NCI-H460 (cell line): ENCODE results near the gene RAX2. TPM values are rescaled to one million over a fixed set of nuclear protein-coding genes. Genes with fewer than 3 reads are reported as not detected.
A peak's percentile ranks its signal among the peaks of the same experiment; 100 is the strongest.
"Not testable (repeated sequence)": the region's sequence is repeated elsewhere in the genome, so short reads cannot be mapped to it uniquely, and the experiment has no call there.

Experiments used
- DNase-seq: peaks from one replicate; pipeline ENCODE4 v3.0.0-alpha.2; 2016; ENCODE audit warnings: low read depth; ENCODE audit errors: extremely low read depth
- total RNA-seq: library from RNA; depleted of rRNA; stranded (reverse); fragments of >200 nt; shearing (Covaris generic); gene quantifications from 2 replicates; pipeline ENCODE4 v1.2.3, GENCODE V29; 2014

Gene RAX2
- total RNA-seq, 1 experiment from 2014 or later = not detected

DNA sequence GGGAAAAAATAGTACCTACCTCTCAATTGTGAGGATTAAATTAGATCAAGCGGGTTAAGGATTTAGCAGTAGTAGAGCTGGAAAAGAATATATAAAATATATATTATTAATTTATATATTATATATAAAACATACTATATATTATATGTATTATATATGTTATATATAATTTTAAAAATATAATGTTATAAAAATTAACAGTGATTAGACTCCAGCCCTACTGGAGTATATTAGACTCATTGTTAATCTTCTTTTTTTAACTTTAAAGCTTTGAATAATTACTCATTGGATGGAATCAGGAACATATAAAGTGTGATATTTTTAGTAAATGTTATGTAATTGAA lies 9.9 kb downstream of the RAX2 start:
- DNase-seq = no peak

DNA sequence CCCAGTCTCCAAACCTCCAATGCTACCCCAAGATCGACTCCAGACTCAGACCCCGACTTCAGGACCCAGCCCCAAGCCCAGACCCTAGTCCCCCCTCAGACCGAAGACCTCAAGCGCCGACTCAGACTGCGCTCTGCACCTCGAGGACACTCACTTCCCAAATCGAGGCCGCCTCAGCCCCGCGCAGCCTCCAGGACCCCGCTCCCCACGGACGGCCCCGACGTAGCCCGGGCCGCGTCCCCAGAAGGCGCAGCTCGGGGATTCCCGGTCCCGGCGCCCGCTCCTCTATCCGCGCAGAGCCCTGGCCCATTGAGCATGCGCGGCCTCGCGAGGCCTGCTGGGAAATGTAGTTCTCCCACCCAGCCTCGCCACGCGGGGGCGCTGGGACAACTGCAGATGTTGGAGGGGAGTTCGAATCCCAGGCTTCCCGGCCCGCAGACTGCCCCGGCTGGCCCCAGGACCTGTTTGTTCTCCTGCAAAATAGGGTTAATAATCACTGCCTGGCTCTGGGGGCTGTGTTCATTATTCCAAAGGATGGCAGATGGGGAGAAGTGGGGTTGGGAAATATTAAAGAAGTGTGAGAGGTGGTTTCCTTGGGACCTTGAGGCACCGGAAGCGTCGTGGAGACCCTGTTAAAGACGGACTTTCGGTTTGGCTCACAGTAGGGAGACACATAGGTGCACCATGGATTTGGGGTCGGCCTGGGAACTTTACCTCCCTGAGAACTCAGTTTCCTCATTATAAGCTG lies 10.5 kb downstream of the RAX2 start, which contains the start of gene APBA3:
APBA3 (minus strand) TSS at position 311 of the 748 bp plus-strand sequence. CDS start 1,428 bp downstream, outside the sequence.
- peak; percentile 86 for DNase-seq

DNA sequence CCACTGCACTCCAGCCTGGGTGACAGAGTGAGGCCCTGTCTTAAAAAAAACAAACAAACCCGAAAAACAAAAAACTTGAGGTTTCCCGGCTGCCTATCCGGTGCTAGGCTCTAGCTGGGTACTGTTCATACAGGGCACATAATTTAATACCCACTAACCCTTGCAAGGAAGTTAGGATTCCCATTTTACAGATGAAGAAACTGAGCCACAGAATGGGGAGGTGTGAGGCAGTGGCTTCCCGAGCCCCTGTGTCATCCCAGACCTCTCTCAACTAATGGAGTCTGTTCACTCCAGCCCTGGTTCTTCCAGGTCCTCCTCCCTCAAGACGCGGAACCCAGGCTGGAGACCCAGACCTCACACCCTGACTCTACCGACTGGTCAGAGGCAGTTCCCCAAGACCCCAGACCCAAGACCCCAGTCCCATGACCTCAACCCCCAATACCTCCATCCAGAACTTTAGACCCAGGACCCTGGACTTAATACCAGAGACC lies 11.1 kb downstream of the RAX2 start:
- no peak for DNase-seq

DNA sequence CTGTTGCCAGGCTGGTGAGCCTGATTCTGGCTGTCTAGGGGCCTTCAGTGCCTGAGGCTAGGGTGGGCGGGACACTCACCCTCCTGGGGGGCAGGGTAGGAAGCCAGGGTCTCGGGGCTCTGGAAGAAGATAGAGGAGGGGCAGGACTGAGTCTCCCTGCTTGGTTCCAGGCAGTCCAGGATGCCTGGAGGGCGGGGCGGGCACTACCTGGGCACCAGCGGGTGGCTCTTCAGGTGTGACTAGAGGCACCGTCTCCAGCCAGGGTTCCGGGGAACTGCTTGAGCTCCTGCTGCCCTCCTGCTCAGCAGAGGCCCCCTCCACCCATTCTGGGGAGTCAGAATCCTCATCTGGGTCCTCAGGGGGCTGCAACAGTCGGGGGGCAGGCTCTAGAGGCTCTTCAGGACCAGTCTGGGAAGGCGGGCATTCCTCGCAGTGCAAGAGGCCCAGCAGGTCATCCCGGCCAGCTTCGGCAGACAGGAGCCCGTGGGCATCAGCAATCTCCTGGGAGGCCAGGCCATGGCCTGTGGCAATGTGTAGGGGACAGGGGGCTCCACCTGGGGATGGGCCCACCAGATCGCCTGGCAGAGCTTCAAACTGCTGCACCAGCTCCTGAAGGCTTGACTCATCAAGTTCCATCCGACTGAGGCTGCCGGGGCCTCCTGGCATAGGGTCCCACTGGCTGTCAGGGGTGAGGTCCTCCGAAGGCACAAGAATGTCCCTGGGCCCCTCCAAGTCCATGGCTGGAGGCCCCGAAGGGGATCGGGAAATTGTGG lies 12.4 kb downstream of the RAX2 start:
- DNase-seq = no peak

DNA sequence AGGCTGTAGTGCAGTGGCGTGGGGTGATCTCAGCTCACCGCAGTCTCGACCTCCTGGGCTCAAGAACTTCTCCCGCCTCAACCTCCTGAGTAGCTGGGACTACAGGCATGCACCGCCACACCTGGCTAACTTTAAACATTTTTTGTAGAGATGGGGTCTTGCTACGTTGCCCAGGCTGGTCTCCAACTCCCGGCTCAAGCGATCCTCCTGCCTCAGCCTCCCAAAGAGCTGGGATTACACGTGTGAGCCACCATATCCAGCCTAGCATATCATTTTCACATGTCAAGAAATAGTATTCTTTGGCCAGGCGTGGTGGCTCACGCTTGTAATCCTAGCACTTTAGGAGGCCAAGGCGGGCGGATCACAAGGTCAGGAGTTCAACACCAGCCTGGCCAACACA lies 13.7 kb downstream of the RAX2 start:
- not testable (repeated sequence) for DNase-seq

DNA sequence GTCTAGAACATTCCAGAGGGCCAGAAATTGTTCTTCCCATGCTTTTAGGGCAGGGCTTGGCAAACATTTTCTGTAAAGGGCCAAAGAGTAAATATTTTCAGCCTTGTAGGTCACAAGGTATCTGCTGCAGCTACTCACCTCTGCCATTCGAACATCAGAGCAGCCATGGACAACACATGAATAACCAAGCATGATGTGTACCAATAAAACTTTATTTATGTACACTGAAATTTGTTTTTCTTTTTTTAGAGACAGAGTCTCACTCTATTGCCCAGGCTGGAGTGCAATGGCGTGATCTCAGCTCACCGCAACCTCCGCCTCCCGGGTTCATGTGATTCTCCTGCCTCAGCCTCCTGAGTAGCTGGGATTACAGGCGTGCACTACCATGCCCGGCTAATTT lies 14.3 kb downstream of the RAX2 start:
- DNase-seq = not testable (repeated sequence)

DNA sequence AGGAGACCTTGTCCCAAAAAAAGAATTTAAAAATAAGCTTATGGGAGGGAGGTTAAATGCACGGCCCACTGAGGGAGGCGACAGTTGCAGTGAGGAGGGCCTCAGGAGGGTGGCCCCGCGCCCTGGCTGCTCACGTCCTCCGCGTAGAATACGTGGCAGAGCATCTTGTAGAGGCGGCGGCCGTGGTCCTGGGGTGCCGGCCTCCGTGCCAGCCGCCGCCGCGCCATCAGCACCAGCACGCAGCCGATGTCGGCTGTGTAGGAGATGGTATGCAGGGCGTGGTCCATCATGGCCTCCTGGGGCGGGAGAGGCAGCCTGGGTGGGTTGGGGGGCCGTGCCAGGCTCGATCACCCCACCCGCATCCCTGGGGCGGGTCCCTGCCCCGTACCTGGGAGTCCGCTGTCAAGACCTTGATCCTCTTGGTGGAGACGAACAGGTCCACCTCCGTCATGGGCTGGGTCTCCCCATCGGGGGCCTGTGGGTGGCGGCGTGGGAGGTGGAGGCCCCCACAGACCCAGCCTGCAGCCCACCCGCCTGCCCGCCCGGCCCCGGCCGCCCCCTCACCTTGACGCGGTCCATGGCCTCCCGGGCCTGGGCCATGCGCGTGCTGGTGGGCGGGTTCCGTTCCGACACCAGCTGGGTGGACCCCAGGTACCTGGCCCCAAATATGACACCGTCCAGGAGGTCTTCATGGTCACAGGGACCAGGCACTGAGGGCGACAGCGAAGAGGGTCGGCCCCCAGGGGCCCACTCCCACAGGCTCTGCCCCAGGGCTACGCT lies 18.2 kb downstream of the RAX2 start:
- no peak for DNase-seq

DNA sequence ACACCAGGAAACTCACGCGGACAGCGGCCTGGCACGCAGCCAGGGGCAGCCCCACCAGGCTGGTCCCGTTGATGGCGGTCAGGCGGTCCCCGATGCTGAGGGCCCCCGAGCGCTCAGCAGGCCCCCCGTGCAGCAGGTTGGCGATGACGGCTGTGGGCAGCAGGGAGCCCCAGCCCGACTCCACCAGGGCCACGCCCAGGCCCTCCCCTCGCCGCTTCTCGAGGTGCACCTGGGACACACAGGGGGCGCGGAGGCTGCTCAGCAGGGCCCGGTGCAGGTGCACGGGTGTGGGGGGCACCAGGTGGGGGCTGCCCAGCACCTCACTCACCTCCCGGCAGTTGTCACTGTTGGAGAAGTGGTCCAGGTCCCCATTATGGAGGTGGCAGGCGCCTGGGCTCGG lies 19.5 kb downstream of the RAX2 start:
- DNase-seq = no peak

DNA sequence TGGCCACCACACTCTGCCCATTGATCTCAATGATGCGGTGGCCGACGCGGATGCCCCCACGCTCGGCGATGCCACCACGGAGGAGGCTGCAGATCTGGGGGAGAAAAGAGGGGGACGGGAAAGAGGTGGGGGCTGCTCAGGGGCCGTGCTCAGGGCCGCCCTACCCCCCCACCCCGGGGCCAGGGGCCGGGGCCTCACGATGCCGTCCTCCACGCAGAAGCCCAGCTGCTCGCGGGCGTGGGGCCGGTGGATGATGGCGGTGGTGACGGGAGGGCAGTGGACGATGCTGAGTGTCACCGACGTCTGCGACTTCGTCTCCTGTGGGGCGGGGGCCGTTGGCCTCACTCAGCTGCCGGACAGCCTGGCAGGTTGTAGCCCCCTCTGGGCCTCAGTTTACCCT lies 20.8 kb downstream of the RAX2 start:
- DNase-seq = no peak

DNA sequence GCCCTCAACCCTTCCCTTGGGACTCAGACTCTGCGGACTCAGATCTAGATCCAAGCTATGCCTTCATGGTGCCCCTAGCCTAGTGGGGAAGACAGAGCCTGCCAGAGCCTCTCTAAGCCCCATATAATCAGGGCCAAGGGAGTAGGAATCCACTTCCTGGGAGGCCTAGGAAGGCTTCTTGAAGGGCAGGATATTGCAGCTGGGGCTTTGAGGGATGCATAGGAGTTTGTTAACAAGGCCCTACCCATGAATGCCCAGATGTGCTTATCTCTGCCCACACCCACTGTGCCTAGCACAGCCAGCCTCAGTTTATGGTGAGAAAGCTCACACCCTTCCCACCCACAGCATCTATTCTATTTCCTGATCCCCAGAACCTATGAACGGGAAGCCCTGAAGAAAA lies 21.8 kb downstream of the RAX2 start:
- DNase-seq = no peak

DNA sequence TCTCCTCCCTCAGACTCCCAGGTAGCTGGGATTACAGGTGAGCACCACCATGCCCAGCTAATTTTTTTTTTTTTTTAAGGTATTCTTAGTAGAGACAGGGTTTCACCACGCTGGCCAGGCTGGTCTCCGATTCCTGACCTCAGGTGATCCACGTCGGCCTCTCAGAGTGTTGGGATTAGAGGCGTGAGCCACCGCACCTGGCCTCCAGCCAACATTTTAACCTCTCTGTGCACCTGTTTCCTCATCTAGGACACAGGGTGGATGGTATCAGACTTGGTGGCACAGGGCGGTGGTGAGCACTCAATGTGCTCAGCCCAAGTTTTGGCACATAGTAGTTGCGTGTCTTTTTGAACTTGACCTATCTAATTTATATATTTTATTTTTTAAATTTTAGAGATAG lies 23.1 kb downstream of the RAX2 start:
- DNase-seq = no peak

DNA sequence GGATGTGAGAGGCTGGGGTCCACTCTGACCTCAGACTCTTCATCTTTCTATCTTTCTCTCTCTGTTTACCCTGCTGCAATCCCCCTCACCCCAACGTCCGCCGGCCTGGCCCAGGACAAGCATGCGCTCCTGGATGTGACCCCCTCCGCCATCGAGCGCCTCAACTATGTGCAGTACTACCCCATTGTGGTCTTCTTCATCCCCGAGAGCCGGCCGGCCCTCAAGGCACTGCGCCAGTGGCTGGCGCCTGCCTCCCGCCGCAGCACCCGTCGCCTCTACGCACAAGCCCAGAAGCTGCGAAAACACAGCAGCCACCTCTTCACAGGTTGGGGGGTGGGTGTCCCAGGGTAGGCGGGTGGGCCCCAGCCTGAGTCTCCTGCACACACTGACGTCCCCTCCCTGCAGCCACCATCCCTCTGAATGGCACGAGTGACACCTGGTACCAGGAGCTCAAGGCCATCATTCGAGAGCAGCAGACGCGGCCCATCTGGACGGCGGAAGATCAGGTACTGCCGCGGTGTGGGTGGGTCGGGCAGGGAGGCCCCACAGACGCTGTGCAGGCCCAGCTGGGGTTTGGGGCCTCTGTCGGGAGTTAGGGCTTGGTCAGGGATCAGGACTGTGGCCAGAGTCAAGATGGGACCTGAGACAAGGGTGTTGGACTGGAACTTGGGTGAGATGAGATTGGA lies 25.5 kb downstream of the RAX2 start:
- DNase-seq = no peak

DNA sequence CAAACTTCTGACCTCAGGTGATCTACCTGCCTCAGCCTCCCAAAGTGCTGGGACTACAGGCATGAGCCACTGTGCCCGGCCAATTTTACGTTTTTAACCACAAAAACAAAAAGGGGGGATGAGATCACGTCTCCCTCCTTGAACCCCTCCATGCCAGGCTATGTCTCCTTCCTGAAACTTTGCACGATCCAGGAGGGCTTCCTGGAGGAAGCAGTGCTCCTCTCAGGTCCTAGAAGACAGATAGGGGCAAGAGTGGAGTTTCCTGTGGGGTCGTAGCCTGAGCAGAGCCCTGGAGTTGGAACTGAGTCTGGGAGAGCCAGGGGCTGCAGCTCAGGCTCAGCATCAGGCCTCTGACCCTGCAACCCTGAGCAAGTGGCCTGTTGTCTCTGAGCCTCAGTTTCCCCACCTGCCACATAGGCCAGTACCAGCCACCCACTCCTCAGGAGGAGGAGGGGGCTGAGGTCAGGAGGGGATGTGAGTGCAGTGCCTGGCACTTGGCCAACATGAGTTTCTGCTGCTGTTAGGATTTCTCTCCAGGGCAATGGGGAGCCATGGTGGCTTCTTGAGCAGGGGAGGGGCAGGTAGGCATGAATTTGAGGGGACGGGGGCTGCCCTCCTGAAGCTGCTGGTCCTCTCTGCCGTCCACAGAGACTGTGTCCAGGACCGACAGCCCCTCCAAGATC lies 26.5 kb downstream of the RAX2 start:
- DNase-seq = no peak

DNA sequence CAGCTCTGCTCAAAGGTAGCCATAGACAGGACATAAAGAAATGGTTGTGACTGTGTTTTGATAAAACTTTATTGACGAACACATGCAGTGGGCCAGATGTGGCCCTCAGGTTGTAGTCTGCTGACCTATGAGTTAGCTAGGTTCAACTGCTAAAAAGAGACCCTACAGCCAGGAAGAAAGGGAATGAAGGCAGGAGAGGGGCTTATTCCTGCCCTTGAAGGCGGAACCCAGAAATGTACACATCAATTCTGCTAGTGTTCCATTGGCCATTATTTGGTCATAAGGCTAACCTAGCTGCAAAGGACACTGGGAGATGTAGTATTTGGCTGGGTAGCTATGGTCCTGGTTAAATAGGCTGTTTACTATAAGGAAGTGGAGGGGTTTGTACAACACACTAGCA lies 28.5 kb downstream of the RAX2 start:
- DNase-seq = no peak

DNA sequence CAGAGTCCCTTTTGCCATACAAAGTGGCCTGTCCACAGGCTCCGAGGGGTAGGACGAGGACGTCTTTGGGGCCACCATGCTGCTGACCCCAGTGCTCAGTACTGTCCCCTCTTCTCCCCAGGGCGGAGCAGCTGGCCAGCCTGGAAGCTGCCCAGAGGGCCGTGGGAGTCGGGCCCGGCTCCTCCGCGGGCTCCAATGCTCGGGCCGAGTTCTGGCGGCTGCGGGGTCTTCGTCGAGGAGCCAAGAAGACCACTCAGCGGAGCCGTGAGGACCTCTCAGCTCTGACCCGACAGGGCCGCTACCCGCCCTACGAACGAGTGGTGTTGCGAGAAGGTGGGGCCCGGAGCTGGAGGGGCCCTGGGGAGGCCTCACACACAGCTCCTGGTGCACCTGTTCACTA lies 31.6 kb downstream of the RAX2 start:
- DNase-seq = no peak

DNA sequence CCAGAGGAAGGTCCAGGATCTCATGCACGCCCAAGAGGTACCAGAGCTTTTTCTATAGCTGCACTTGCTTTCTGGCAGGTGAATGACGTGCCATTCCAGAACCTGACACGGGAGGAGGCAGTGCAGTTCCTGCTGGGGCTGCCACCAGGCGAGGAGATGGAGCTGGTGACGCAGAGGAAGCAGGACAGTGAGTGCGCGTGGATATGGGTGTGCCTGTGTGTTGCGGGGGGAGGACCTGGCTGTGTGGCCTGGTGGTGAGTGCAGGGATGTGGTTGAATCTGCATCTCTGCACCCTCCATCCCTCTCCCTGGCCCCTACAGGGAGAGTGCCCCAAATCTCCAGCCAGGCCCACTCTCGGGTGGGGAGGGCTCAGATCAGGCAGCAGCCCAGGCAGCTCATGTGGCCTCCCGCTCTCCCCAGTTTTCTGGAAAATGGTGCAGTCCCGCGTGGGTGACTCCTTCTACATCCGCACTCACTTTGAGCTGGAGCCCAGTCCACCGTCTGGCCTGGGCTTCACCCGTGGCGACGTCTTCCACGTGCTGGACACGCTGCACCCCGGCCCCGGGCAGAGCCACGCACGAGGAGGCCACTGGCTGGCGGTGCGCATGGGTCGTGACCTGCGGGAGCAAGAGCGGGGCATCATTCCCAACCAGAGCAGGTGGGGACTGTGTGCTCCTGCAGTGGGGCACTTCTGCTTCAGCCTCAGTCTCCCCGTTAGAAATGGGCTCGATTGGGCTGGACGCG lies 33.4 kb downstream of the RAX2 start:
- no peak for DNase-seq

DNA sequence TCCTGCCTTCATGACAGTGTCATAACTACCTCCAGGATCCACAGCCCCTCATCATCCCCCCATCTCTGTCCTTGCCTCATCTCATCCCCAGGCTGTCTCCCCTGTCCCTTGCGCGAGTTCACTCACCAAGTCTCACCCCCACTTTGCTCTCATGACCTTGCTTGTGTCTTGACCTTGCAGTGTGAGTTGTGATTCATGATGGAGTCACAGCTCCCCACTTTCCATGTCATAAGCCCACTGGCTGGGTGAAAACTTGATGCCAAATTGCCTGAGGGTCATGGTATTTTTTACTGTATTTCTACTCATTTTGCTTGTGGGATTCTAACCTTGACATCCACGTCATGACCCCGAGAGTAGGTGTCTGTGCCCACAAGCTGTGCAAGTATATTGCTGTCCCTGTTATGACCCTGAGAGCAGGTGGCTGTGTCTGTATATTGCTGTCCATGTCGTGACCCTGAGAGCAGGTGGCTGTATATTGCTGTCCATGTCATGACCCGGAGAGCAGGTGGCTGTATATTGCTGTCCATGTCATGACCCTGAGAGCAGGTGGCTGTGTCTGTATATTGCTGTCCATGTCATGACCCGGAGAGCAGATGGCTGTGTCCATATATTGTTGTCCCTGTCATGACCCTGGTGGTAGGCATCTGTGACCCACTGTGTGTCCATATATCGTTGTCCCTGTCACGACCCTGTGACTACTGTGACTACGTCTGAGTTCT lies 34.4 kb downstream of the RAX2 start:
- no peak for DNase-seq

DNA sequence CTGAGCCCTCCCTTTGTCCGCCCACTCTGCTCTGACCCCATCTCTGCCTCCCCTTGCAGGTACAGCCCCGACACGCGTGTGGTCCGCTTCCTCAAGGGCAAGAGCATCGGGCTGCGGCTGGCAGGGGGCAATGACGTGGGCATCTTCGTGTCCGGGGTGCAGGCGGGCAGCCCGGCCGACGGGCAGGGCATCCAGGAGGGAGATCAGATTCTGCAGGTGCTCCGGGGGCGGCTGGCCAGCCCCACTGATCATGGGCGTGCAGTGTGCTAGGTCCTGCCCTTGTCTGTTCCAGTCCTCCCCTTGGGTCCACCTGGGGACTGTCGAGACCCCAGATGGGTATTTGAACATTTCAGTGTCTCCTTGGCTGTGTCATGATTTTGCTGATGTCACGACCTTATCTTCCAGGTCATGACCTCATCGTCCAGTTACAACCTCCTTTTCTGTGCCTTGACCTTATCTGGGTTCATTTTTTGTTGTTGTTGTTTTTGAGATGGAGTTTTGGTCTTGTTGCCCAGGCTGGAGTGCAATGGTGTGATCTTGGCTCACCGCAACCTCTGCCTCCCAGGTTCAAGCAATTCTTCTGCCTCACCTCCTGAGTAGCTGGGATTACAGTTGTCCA lies 35.8 kb downstream of the RAX2 start:
- no peak for DNase-seq

DNA sequence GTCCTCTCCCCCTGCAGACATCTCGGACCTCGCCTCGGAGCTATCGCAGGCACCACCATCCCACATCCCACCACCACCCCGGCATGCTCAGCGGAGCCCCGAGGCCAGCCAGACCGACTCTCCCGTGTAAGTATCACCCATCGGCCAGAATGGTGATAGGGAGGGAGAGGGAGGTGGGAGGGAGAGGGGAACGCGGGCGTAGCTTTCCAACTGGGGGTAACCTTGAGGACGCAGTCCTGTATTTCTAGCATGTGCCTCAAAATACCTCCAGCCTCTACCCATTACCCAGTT lies 37.8 kb downstream of the RAX2 start:
- no peak for DNase-seq
